GM23248 (cell line): ENCODE data around the gene PTPRB. TPM values are rescaled to one million over a fixed set of nuclear protein-coding genes. Genes with fewer than 3 reads are reported as not detected.

Experiments
- DNase-seq: peaks from one replicate; pipeline ENCODE4 v3.0.0-alpha.2; 2015
- H2AFZ ChIP-seq: fragments of 200-600 bp; sonication (generic); 2 replicates; pipeline ENCODE4 v1.6.1; 2016; ENCODE audit warnings: antibody characterized with exemption
- H3F3A ChIP-seq: fragments of 200-600 bp; sonication (generic); 2 replicates; pipeline ENCODE4 v1.6.1; 2016; ENCODE audit warnings: mild to moderate bottlenecking, antibody characterized with exemption, mixed run types; ENCODE audit not compliant: insufficient read depth
- H3K27ac ChIP-seq: fragments of 200-600 bp; sonication (generic); 2 replicates; pipeline ENCODE4 v1.5.1; 2016; ENCODE audit warnings: mild to moderate bottlenecking
- H3K27me3 ChIP-seq: fragments of 200-600 bp; sonication (generic); replicated peaks from 2 replicates; pipeline ENCODE4 v1.6.1; 2016; ENCODE audit warnings: mild to moderate bottlenecking; ENCODE audit not compliant: insufficient read depth
- H3K36me3 ChIP-seq: fragments of 200-600 bp; sonication (generic); 2 replicates; pipeline ENCODE4 v1.6.1; 2016; ENCODE audit warnings: low read depth, mild to moderate bottlenecking
- H3K4me1 ChIP-seq: fragments of 200-600 bp; sonication (generic); 2 replicates; pipeline ENCODE4 v1.6.1; 2016; ENCODE audit warnings: mild to moderate bottlenecking; ENCODE audit not compliant: insufficient read depth
- H3K4me2 ChIP-seq: fragments of 200-600 bp; sonication (generic); one replicate; pipeline ENCODE4 v1.6.1; 2016; ENCODE audit warnings: mild to moderate bottlenecking; ENCODE audit not compliant: unreplicated experiment
- H3K4me3 ChIP-seq: fragments of 200-600 bp; sonication (generic); 2 replicates; pipeline ENCODE4 v1.5.1; 2016; ENCODE audit warnings: mild to moderate bottlenecking
- H3K79me2 ChIP-seq: fragments of 200-600 bp; sonication (generic); 2 replicates; pipeline ENCODE4 v1.6.1; 2016; ENCODE audit warnings: mild to moderate bottlenecking; ENCODE audit not compliant: insufficient read depth
- H3K9ac ChIP-seq: fragments of 200-600 bp; sonication (generic); 2 replicates; pipeline ENCODE4 v1.6.1; 2016; ENCODE audit warnings: mild to moderate bottlenecking
- H3K9me2 ChIP-seq: fragments of 200-600 bp; sonication (generic); 2 replicates; pipeline ENCODE4 v1.6.1; 2016; ENCODE audit warnings: mixed run types, mild to moderate bottlenecking, moderate library complexity; ENCODE audit not compliant: insufficient read depth
- H3K9me3 ChIP-seq: fragments of 200-600 bp; sonication (generic); one replicate; pipeline ENCODE4 v1.6.1; 2017; ENCODE audit warnings: low read depth
- H4K20me1 ChIP-seq: fragments of 200-600 bp; sonication (generic); 2 replicates; pipeline ENCODE4 v1.6.0; 2016; ENCODE audit not compliant: insufficient read depth
- EZH2 ChIP-seq: fragments of 200-600 bp; sonication (generic); IDR thresholded peaks from 2 replicates; pipeline ENCODE4 v1.6.1; 2018; ENCODE audit warnings: antibody characterized with exemption, mild to moderate bottlenecking; ENCODE audit not compliant: insufficient read depth, poor library complexity, severe bottlenecking
- EZH2phosphoT487 ChIP-seq: fragments of 200-600 bp; sonication (generic); IDR thresholded peaks from 2 replicates; pipeline ENCODE4 v1.6.1; 2018; ENCODE audit warnings: antibody characterized with exemption, moderate library complexity, mild to moderate bottlenecking, low read depth; ENCODE audit not compliant: insufficient read depth
- WGBS, 2 experiments: methylation state at CpG; one replicate each; pipeline ENCODE4 v1.1.6; 2015 to 2017; ENCODE audit warnings: low lambda C conversion rate in 2 of 2, low coverage in 1 of 2; ENCODE audit errors: missing lambda C conversion rate in 2 of 2; 5-methylcytosine and 5-hydroxymethylcytosine counted together
- in situ Hi-C: fragments of 300-500 bp; cut with MboI; formaldehyde crosslinking; loops from 2 replicates; pipeline ENCODE4 v1.15.0; 2020
- polyA plus RNA-seq: library from polyadenylated mRNA; unstranded; fragments of >200 nt; fragmentation: Nextera tagmentation; extraction: Ambion mirVana; gene quantifications from 2 replicates; pipeline ENCODE4 v1.2.1, GENCODE V29; 2016
- total RNA-seq: library from RNA; depleted of rRNA; stranded (reverse); fragments of >200 nt; shearing (Covaris generic); gene quantifications from 2 replicates; pipeline ENCODE4 v1.2.3, GENCODE V29; 2014

The PTPRB gene
- total and polyA plus RNA-seq, 2 experiments from 2014 or later: 3.8 to 4.4 TPM

GRCh38 chr12:70635755-70636154, 1.5 kb downstream of the PTPRB start:
- Histone ChIP-seq H3K79me2 (no peaks in the 10 kb centered on the region), H3K27ac (no peak overlapping the region), H4K20me1 (no peaks in the 10 kb centered on the region), H3K36me3 (no peaks in the 10 kb centered on the region), H3F3A (no peaks in the 10 kb centered on the region), H2AFZ (no peak overlapping the region), H3K4me3 (no peak overlapping the region), H3K9me3 (no peaks in the 10 kb centered on the region), H3K4me1 (0 out of 2 replicates have a peak, but pooled peaks cover 7% of the 10 kb centered on the region), H3K27me3 (no peaks in the 10 kb centered on the region), H3K9ac (no peak overlapping the region), H3K9me2 (no peaks in the 10 kb centered on the region), H3K4me2 (no peak overlapping the region)
- WGBS, 2 experiments: 82 to 83% methylated on average over 7 of the region's 7 CpGs
- DNase-seq: no peak
- in situ Hi-C loops: no loop called here
- no peak for TF ChIP-seq EZH2phosphoT487
- TF ChIP-seq EZH2: no peak

DNA sequence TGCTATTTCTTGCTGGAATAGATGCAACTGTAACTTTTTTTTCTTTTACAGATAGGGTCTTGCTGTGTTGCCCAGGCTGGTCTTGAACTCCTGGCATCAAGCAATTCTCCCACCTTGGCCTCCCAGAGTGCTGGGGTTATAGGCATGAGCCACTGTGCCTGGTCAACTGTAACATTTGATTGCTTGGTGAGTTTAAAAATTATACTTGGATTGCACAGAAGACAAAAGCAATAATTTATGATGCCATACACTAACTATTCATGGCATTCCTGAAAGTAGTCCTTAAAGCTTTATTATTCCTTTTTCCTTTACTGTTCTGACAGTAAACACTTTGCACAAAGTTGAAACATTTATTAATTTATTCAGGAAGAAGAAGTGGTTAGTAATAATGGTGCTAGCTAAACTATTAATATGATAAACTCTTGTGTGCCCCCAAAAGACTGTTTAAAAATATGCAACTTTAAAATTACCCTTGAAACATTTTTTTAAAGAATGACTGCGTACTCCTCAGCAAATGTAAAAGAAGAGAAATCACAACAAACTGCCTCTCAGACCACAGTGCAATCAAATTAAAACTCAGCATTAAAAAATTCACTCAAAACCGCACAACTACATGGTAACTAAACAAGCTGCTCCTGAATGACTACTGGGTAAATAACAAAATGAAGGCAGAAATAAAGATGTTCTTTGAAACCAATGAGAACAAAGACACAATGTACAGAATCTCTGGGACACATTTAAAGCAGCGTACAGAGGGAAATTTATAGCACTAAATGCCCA, 8.3 kb downstream of the PTPRB start:
- no peak overlapping the region for H3K4me2 ChIP-seq
- H3K9me2 ChIP-seq: no peaks in the 10 kb centered on the region; the same call in 1 of the 2 replicates
- H2AFZ ChIP-seq: no peak overlapping the region
- no peak overlapping the region for H3K4me3 ChIP-seq
- H4K20me1 ChIP-seq: no peaks in the 10 kb centered on the region
- no peaks in the 10 kb centered on the region for H3K36me3 ChIP-seq
- no peak for DNase-seq
- TF ChIP-seq EZH2: no peak
- TF ChIP-seq EZH2phosphoT487: no peak
- 82 to 88% methylated on average over 3 of the region's 3 CpGs for WGBS, 2 experiments
- no peak overlapping the region for H3K9ac ChIP-seq
- H3F3A ChIP-seq: no peaks in the 10 kb centered on the region
- no peaks in the 10 kb centered on the region for H3K9me3 ChIP-seq
- in situ Hi-C loops: no loop called here
- no peaks in the 10 kb centered on the region for H3K4me1 ChIP-seq
- H3K79me2 ChIP-seq: no peaks in the 10 kb centered on the region
- H3K27me3 ChIP-seq: no peaks in the 10 kb centered on the region
- no peak overlapping the region for H3K27ac ChIP-seq

DNA sequence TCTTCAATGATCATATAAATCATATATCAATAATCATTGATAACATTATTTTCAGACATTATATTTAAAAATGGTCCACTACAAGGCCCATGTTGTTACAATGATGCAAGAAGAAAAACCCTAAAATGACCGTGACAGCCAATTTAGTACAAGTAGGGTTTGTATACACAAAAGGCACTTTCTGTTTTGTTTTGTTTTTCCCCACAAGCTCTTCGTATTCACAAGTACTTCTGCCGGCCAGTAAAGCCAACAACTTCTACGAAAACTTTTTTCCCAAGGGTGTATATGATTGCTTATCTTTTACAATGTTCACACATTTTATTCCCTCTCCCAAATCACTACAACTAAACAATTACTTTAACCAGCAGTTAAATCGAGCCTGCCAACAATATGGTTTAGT, 9.6 kb downstream of the PTPRB start:
- H4K20me1 ChIP-seq: no peaks in the 10 kb centered on the region
- H3K4me1 ChIP-seq: no peaks in the 10 kb centered on the region
- no peaks in the 10 kb centered on the region for H3K79me2 ChIP-seq
- no peaks in the 10 kb centered on the region; the same call in 1 of the 2 replicates for H3K9me2 ChIP-seq
- in situ Hi-C loops: no loop called here
- H3K27ac ChIP-seq: no peak overlapping the region
- no peak for DNase-seq
- no peak overlapping the region for H3K4me3 ChIP-seq
- H3K36me3 ChIP-seq: no peaks in the 10 kb centered on the region
- no peak overlapping the region for H3K4me2 ChIP-seq
- WGBS, 2 experiments: 85 to 89% methylated on average over 5 of the region's 5 CpGs
- H3K9ac ChIP-seq: no peak overlapping the region
- no peaks in the 10 kb centered on the region for H3K9me3 ChIP-seq
- no peaks in the 10 kb centered on the region for H3F3A ChIP-seq
- no peaks in the 10 kb centered on the region for H3K27me3 ChIP-seq
- no peak for TF ChIP-seq EZH2
- H2AFZ ChIP-seq: no peak overlapping the region

GRCh38 chr12:70626180-70626579, 11.0 kb downstream of the PTPRB start:
- in situ Hi-C loops: no loop called here

More at GRCh38 chr12:70626180-70626579, 11.0 kb downstream of the PTPRB start:
- Histone ChIP-seq H3K79me2 (no peaks in the 10 kb centered on the region), H3K27ac (no peak overlapping the region), H3K36me3 (no peaks in the 10 kb centered on the region), H4K20me1 (no peaks in the 10 kb centered on the region), H3K4me3 (no peak overlapping the region), H3K9ac (no peak overlapping the region), H2AFZ (no peak overlapping the region), H3F3A (no peaks in the 10 kb centered on the region), H3K27me3 (no peaks in the 10 kb centered on the region), H3K9me3 (no peaks in the 10 kb centered on the region), H3K4me1 (no peaks in the 10 kb centered on the region), H3K4me2 (no peak overlapping the region), H3K9me2 (no peaks in the 10 kb centered on the region; the same call in 1 of the 2 replicates)
- 84 to 93% methylated on average over 3 of the region's 3 CpGs for whole genome bisulfite sequencing, 2 experiments
- no peak for TF ChIP-seq EZH2phosphoT487
- no peak for TF ChIP-seq EZH2
- DNase-seq: no peak
